Muscle layer of duodenum (tissue), 2 donors: ENCODE data around the gene MCM9.

Experiments
- H3K27ac ChIP-seq: one replicate; pipeline ENCODE4 v1.7.0; 2013; ENCODE audit warnings: mild to moderate bottlenecking, low read length
- H3K27me3 ChIP-seq: one replicate; pipeline ENCODE4 v1.7.0; 2013; ENCODE audit warnings: low read depth, mild to moderate bottlenecking, control low read depth, low read length
- H3K36me3 ChIP-seq, 2 donors: one replicate each; pipeline ENCODE4 v1.7.0; 2013; ENCODE audit warnings: low read length in 2 of 2, control low read depth in 1 of 2, mild to moderate bottlenecking in 1 of 2; ENCODE audit not compliant: insufficient read depth in 2 of 2, control insufficient read depth in 1 of 2
- H3K4me1 ChIP-seq, 2 donors: one replicate each; pipeline ENCODE4 v1.7.0; 2013; ENCODE audit warnings: low read length in 2 of 2, mild to moderate bottlenecking in 2 of 2, control low read depth in 1 of 2, moderate library complexity in 1 of 2; ENCODE audit not compliant: insufficient read depth in 2 of 2, control insufficient read depth in 1 of 2
- H3K4me3 ChIP-seq, 2 donors: one replicate each; pipeline ENCODE4 v1.7.0; 2013; ENCODE audit warnings: low read length in 2 of 2, low read depth in 1 of 2, mild to moderate bottlenecking in 1 of 2
- H3K9me3 ChIP-seq, 2 donors: one replicate each; pipeline ENCODE4 v1.7.0; 2013; ENCODE audit warnings: low read length in 2 of 2, control low read depth in 1 of 2, mild to moderate bottlenecking in 1 of 2; ENCODE audit not compliant: control insufficient read depth in 1 of 2
- donor health status: healthy.

MCM9 gene

DNA sequence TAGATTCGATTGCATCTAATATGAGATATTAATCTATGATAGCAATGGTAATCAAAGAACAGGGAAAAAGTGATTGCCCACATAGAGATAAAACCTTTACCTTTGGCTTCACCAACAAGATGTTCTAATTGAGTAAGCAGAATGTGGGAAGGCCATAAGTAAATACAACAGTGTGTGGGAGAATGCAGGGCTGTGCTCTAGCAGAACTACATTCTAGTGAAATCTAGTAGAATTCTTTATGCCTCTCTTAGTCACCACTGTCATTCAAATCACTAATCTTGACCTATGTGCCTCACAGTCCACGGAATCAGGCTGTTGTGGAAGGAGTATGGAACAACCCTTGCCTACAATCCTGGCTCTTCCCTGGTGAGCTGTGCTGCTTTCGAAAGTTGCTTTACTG lies 30.4 kb upstream of the MCM9 start:
- Histone ChIP-seq H3K9me3 (no peaks in the 10 kb centered on the region), H3K36me3 (no peaks in the 10 kb centered on the region), H3K4me1 (no peaks in the 10 kb centered on the region)

DNA sequence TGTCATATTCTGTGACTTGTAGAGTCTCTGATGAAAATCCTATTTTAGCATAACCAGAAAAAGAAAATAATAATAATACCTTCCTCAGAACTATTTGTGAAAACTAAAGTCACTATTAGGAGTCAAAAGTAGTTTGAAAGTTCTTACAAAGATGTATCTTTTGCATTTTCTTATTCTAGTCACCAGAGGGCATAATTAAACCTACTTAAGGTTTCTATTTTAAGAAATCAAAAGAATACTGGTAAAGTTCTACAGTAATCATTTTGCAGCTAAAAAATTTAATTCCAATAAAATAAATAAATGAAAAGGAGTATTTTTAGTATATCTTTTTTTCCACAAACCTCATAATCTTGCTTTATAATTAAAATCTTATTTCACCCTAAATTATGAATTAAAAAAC lies 28.0 kb upstream of the MCM9 start:
- Histone ChIP-seq H3K4me3 (no peak overlapping the region), H3K36me3 (no peaks in the 10 kb centered on the region), H3K27ac (no peak overlapping the region), H3K27me3 (no peaks in the 10 kb centered on the region), H3K9me3 (no peaks in the 10 kb centered on the region), H3K4me1 (no peaks in the 10 kb centered on the region)

More for the DNA sequence above, 30.4 kb upstream of the MCM9 start:
- Histone ChIP-seq H3K4me3 (no peak overlapping the region), H3K27me3 (no peaks in the 10 kb centered on the region), H3K27ac (no peak overlapping the region)

DNA sequence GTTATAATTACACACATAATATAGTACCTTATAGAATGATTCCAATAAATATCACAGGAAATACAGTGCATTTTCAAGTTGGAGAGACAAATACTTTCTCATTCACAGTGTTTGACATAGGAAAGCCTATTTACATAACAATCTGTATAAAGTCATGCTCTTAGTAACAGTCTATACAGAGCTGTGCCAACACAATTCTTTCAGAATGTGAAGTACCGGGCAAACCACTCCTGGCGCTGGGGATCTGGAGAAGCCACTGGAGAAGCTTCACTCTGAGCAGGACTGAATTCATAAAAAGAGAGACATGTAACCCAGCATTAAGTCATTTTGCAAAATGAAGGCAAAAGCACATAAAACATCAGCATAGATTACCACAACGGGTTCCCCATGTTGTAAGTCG lies 24.9 kb upstream of the MCM9 start:
- Histone ChIP-seq H3K27me3 (no peaks in the 10 kb centered on the region), H3K36me3 (no peaks in the 10 kb centered on the region), H3K27ac (no peak overlapping the region), H3K9me3 (no peaks in the 10 kb centered on the region), H3K4me1 (no peaks in the 10 kb centered on the region), H3K4me3 (no peak overlapping the region)

DNA sequence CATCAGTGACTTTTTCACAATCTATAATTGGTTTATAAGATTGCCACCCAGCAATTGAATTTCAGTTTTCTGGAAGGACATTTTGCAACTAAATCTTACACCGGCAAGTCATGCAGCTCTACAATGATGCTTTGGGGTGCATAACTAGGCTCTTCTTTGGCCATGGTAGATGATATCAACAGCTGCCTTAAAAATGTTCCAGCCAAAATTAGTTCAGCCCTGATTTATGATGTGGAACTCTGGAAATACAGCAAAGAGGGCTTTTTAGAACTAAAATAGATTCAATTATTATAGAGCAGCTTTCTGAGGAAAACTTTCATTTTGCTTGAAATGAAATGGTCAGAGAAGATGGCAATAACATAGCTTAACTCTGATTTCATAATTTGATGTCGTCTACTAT lies 18.4 kb upstream of the MCM9 start:
- no peaks in the 10 kb centered on the region for H3K4me1 ChIP-seq
- no peak overlapping the region for H3K27ac ChIP-seq
- H3K9me3 ChIP-seq: no peaks in the 10 kb centered on the region
- no peaks in the 10 kb centered on the region for H3K27me3 ChIP-seq
- no peak overlapping the region for H3K4me3 ChIP-seq
- no peaks in the 10 kb centered on the region for H3K36me3 ChIP-seq

DNA sequence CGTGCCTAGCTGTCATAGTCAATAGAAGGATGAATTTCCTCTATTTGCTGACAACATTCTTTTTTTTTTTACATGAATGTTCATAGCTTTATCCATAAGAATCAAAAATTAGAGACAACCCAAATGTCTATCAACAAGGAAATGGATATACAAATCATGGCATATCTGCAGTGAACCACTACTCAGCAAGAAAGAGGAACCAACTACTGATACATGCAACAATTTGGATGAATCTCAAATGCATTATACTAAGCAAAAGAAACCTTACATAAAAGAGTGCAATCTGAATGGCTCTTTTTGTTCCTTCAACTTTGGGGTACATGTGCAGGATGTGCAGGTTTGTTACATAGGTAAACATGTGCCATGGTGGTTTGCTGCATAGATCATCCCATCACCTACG lies 17.7 kb upstream of the MCM9 start:
- Histone ChIP-seq H3K4me1 (no peaks in the 10 kb centered on the region), H3K9me3 (peaks cover 0 to 3% of the 10 kb centered on the region in 2 donors)

DNA sequence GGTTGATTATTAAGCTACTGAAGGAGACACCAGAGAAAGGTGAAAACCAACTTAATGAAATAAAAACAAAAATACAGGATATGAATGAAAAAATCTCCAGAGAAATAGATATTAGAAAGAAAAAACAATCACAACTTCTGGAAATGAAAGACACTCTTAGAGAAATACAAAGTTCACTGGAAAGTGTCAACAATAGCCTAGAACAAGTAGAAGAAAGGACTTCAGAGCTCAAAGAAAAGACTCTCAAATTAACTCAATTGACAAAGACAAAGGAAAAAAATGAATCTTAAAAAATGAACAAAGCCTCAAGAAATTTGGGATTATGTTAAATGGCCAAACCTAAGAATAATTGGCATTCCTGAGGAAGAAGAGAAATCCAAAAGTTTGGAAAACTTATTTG lies 10.3 kb upstream of the MCM9 start:
- no peaks in the 10 kb centered on the region for H3K4me1 ChIP-seq
- no peaks in the 10 kb centered on the region for H3K27me3 ChIP-seq
- no peak overlapping the region for H3K27ac ChIP-seq
- peaks cover 0 to 14% of the 10 kb centered on the region in 2 donors for H3K9me3 ChIP-seq
- H3K36me3 ChIP-seq: no peaks in the 10 kb centered on the region
- H3K4me3 ChIP-seq: no peak overlapping the region

More for the DNA sequence above, 17.7 kb upstream of the MCM9 start:
- Histone ChIP-seq H3K4me3 (no peak overlapping the region), H3K27me3 (no peaks in the 10 kb centered on the region), H3K36me3 (no peaks in the 10 kb centered on the region), H3K27ac (no peak overlapping the region)

DNA sequence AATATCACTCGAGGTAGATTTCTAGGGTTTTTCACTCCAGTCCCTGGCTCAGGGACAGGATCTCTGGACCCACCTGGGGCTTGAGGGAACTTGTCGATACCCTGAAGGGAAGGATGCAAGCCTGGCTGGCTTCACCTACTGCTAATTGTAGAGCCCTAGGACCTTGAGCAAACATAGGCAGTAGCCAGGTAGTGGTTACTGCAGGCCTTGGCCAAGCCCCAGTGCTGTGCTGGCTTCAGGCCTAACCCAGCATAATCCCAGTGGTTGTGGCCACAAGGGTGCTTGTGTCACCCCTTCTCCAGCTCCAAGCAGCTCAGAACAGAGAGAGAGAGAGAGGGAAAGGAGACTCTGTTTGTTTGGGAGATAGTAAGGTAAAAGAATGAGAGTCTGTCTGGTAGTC lies 5.8 kb upstream of the MCM9 start:
- no peaks in the 10 kb centered on the region for H3K36me3 ChIP-seq
- peaks cover 0 to 9% of the 10 kb centered on the region in 2 donors for H3K9me3 ChIP-seq
- no peak overlapping the region for H3K27ac ChIP-seq
- no peak overlapping the region for H3K4me3 ChIP-seq
- H3K27me3 ChIP-seq: no peaks in the 10 kb centered on the region
- H3K4me1 ChIP-seq: no peaks in the 10 kb centered on the region

DNA sequence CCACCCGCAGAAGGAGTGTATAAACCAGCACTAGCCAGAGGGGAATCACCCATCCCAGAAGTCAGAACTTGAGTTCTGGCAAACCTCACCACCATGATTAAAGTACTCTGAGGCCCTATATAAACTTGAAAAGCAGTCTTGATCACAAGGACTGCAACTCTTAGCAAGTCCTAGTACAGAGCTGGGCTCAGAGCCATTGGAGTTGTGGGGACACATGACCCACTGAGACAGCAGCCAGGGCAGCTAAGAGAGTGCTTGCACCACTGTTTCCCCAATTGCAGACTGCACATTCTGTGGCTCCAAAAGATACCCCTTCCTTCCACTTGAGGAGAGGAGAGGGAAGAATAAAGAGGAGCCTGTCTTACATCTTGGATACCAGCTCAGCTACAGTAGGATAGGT lies 4.7 kb upstream of the MCM9 start:
- no peaks in the 10 kb centered on the region for H3K36me3 ChIP-seq
- H3K27ac ChIP-seq: no peak overlapping the region

DNA sequence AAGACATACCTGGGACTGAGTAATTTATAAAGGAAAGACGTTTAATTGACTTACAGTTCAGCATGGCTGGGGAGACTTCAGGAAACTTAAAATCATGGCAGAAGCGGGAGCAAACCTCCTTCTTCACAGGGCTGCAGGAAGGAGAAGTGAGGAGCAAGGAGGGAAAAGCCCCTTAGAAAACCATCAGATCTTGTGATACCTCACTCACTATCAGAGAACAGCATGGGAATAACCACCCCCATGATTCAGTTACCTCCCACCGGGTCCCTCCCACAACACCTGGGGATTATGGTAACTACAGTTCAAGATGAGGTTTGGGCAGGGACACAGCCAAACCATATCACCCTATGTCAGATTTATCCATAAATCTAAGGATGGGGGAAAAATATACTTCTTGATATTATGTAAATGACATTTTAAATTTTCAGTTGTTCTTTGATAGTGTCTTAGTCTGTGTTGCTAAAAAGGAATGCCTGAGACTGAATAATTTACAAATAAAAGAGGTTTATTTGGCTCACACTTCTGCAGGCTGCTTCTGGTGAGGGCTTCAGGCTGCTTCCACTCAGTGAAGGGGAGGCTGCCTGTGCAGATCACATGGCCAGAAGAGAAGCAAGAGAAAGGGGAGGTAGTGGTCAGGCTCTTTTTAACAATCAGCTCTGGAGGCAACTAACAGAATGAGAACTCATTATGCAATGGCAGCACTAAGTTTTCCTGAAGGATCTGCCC lies 1.2 kb upstream of the MCM9 start:
- Histone ChIP-seq H3K4me3 (no peak overlapping the region), H3K36me3 (no peaks in the 10 kb centered on the region), H3K4me1 (peaks cover 0 to 11% of the 10 kb centered on the region in 2 donors), H3K27me3 (no peaks in the 10 kb centered on the region), H3K9me3 (no peaks in the 10 kb centered on the region), H3K27ac (peak overlapping the region; percentile 90)

More for the DNA sequence above, 4.7 kb upstream of the MCM9 start:
- Histone ChIP-seq H3K27me3 (no peaks in the 10 kb centered on the region), H3K9me3 (peaks cover 0 to 1% of the 10 kb centered on the region in 2 donors), H3K4me3 (no peak overlapping the region), H3K4me1 (no peaks in the 10 kb centered on the region)

DNA sequence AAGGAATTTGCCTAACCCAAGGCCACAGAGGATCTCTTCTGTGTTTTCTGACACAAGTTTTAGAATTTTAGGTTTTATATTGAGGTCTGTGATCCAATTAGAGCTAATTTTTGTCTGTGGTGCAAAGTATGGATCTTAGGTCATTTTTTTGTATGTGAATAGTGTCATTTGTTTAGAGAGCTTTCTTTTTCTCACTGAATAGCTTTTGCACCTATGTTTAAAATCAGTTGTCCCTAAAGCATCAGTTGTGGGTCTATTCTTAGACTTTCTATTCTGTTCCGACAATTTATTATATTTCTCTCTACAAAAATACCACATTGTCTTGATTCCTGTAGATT lies 341 bp upstream of the MCM9 start:
- Histone ChIP-seq H3K4me3 (peak overlapping the region; percentile 79 to 95), H3K4me1 (peaks cover 0 to 11% of the 10 kb centered on the region in 2 donors), H3K9me3 (no peaks in the 10 kb centered on the region), H3K27me3 (no peaks in the 10 kb centered on the region), H3K27ac (peak overlapping the region; percentile 90), H3K36me3 (peaks cover 5 to 6% of the 10 kb centered on the region in 2 donors)

DNA sequence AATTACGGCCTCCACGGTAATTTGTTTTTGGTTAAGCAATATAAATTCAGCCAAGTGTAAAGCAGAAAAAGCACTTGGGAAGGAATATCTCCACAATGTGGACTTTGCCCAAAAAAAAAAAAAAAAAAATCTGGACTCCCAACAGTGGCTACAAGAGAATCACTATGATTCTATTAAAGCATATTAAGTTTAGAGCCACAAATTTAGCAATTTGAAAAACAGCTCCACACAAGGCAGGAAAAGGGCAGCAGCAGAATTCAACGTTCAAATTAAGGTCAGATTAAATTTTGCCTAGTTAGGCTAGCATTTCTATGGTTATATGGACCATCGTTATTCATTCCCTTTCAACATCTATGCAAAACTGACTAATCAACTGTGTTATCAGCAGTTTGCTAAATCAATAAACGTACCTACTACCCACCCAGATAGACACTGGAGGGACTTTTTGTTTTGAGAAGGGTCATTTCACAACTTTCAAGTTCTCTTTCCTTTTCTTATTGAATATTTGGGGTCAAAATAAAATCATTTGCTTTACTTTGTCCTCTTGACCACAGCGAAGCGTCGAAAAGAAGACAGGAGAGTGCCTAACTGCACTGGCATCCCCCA lies 1.0 kb downstream of the MCM9 start:
- Histone ChIP-seq H3K9me3 (no peaks in the 10 kb centered on the region), H3K36me3 (peaks cover 5 to 6% of the 10 kb centered on the region in 2 donors), H3K4me3 (peak overlapping the region; percentile 94 to 95), H3K27ac (peak overlapping the region; percentile 87), H3K27me3 (no peaks in the 10 kb centered on the region), H3K4me1 (peaks cover 0 to 11% of the 10 kb centered on the region in 2 donors)

DNA sequence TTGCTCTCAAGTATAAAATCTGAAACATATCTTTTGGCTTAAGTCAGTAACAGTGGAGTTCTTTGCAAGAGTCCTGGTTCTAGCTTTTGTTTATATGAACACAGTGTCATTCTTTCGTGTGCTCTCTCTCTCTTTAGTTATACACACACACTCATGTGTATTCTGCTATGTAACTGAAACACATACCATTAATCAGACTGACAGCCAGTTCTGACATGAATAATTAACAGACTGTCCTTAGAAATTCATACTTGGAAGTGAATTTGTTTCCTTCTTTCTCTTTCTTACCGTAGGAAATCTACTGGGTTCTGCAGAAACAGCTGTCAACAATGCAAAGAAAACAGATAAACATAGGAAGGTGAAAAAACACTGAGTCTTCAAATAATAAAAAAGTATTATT lies 2.5 kb downstream of the MCM9 start:
- no peaks in the 10 kb centered on the region for H3K27me3 ChIP-seq
- H3K9me3 ChIP-seq: no peaks in the 10 kb centered on the region
- no peak overlapping the region for H3K4me3 ChIP-seq
- H3K36me3 ChIP-seq: peaks cover 6 to 12% of the 10 kb centered on the region in 2 donors
- H3K4me1 ChIP-seq: peaks cover 0 to 11% of the 10 kb centered on the region in 2 donors
- H3K27ac ChIP-seq: no peak overlapping the region
